HepG2 (cell line): ENCODE data around the gene EEF1A1. TPM values are rescaled to one million over a fixed set of nuclear protein-coding genes. Genes with fewer than 3 reads are reported as not detected.

Experiments
- polyA plus RNA-seq, 8 experiments: library from polyadenylated mRNA; depleted of rRNA in 3 of 8; stranded (reverse) in 7 of 8; unstranded in 1 of 8; fragments of >200 nt; fragmentation: Illumina TruSeq in 4 of 8; extraction: Trizol in 4 of 8; gene quantifications; 2 replicates each; pipeline versions ENCODE4 v1.2.1 to v1.2.3, GENCODE V29; 2011 to 2016; ENCODE audit warnings: low read depth in 4 of 8, missing spikeins in 1 of 8, mixed read lengths in 1 of 8; ENCODE audit not compliant: insufficient read depth in 1 of 8
- small RNA-seq, 3 experiments: library from RNA; depleted of rRNA; stranded (forward); fragments of <200 nt; gene quantifications; one replicate each; pipeline ENCODE3, GENCODE V24; 2012; ENCODE audit warnings: low read depth in 2 of 3, low replicate concordance in 1 of 3; ENCODE audit not compliant: insufficient read length in 3 of 3, insufficient read depth in 2 of 3
- total RNA-seq, 5 experiments: library from RNA; depleted of rRNA; stranded (reverse); fragments of >200 nt; fragmentation: Illumina TruSeq; extraction: Trizol; gene quantifications; 2 replicates each; pipeline ENCODE4 v1.2.3, GENCODE V29; 2016; ENCODE audit warnings: low read depth in 1 of 5

The EEF1A1 gene
- total and polyA plus RNA-seq, 2 of the 13 experiments (the other 11 are each of a cell fraction or from before 2014, with no cell fraction given) = 13,726 to 17,172 TPM

Small RNA genes within 50 kb of the gene (small RNA-seq; reads per million reads assigned to genes)
- gene AL603910.2 (0 reads per million in 3 experiments), gene RN7SL827P (0 reads per million in 3 experiments)

Other genes with a start within 250 kb of the EEF1A1 start
- gene DPPA5, start 166.8 kb downstream of the EEF1A1 start, total RNA-seq (2016; rRNA removed; fragmentation: Illumina TruSeq; extraction: Trizol) = not detected in 2 replicates
- not detected in 2 replicates for gene DPPA5, start 166.8 kb downstream of the EEF1A1 start, polyA plus RNA-seq (2011; rRNA removed)
- not detected in 2 replicates for gene KHDC3L, start 158.4 kb downstream of the EEF1A1 start, total RNA-seq (2016; rRNA removed; fragmentation: Illumina TruSeq; extraction: Trizol)
- gene KHDC3L, start 158.4 kb downstream of the EEF1A1 start, polyA plus RNA-seq (2011; rRNA removed) = not detected in 2 replicates
- gene OOEP, start 151.1 kb downstream of the EEF1A1 start, total RNA-seq (2016; rRNA removed; fragmentation: Illumina TruSeq; extraction: Trizol) = not detected in 2 replicates
- not detected in 2 replicates for gene OOEP, start 151.1 kb downstream of the EEF1A1 start, polyA plus RNA-seq (2011; rRNA removed)
- not detected in 2 replicates for gene DDX43, start 126.2 kb downstream of the EEF1A1 start, total RNA-seq (2016; rRNA removed; fragmentation: Illumina TruSeq; extraction: Trizol)
- gene DDX43, start 126.2 kb downstream of the EEF1A1 start, polyA plus RNA-seq (2011; rRNA removed) = not detected in 2 replicates
- gene CGAS, start 68.7 kb downstream of the EEF1A1 start, total RNA-seq (2016; rRNA removed; fragmentation: Illumina TruSeq; extraction: Trizol) = 0.07 TPM in 1 of 2 replicates, not detected in the other
- 0.03 and 0.04 TPM in 2 replicates for gene CGAS, start 68.7 kb downstream of the EEF1A1 start, polyA plus RNA-seq (2011; rRNA removed)
- 31.9 and 45.3 TPM in 2 replicates for gene MTO1, start 59.3 kb downstream of the EEF1A1 start, total RNA-seq (2016; rRNA removed; fragmentation: Illumina TruSeq; extraction: Trizol)
- 20.1 and 21.1 TPM in 2 replicates for gene MTO1, start 59.3 kb downstream of the EEF1A1 start, polyA plus RNA-seq (2011; rRNA removed)
- 13.6 and 20.5 TPM in 2 replicates for gene SLC17A5, start 133.0 kb upstream of the EEF1A1 start, total RNA-seq (2016; rRNA removed; fragmentation: Illumina TruSeq; extraction: Trizol)
- 13.3 and 18.3 TPM in 2 replicates for gene SLC17A5, start 133.0 kb upstream of the EEF1A1 start, polyA plus RNA-seq (2011; rRNA removed)
- 0.52 and 0.93 TPM in 2 replicates for gene CD109, start 175.2 kb upstream of the EEF1A1 start, total RNA-seq (2016; rRNA removed; fragmentation: Illumina TruSeq; extraction: Trizol)
- gene CD109, start 175.2 kb upstream of the EEF1A1 start, polyA plus RNA-seq (2011; rRNA removed) = 1.7 and 2.1 TPM in 2 replicates